SK-N-SH (cell line): ENCODE results near the gene JAML. TPM values are rescaled to one million over a fixed set of nuclear protein-coding genes. Genes with fewer than 3 reads are reported as not detected.
A peak's percentile ranks its signal among the peaks of the same experiment; 100 is the strongest.

ENCODE experiments used
- CTCF ChIA-PET: fragments of 300-600, 350-600 bp; formaldehyde crosslinking; extraction: SDS; loops from one replicate; lab custom pipeline; 2021; lab: Yijun Ruan, JAX
- POLR2A ChIA-PET: fragments of 350-600 bp; sonication (Branson Sonifier 250); formaldehyde crosslinking; extraction: SDS; loops from one replicate; lab custom pipeline; 2020; ENCODE audit warnings: antibody characterized with exemption, inconsistent platforms; lab: Yijun Ruan, JAX
- DNase-seq: peaks from one replicate; pipeline ENCODE4 v3.0.0; 2012
- H2AFZ ChIP-seq: fragments of 200-600 bp; sonication (generic); 2 replicates; pipeline ENCODE4 v1.8.1; 2016; ENCODE audit warnings: antibody characterized with exemption, mild to moderate bottlenecking, low read depth
- H3F3A ChIP-seq: fragments of 200-600 bp; sonication (generic); replicated peaks from 2 replicates; pipeline ENCODE3; 2016; ENCODE audit warnings: antibody characterized with exemption, mild to moderate bottlenecking; ENCODE audit not compliant: insufficient read depth
- H3K27ac ChIP-seq, 2 experiments: fragments of 200-500 bp in 1 of 2; fragments of 200-600 bp in 1 of 2; sonication (Bioruptor generic) in 1 of 2; sonication (generic), shearing (Covaris generic) in 1 of 2; 2 replicates each; pipeline versions ENCODE4 v1.5.1 to v1.6.1; 2014 to 2016; ENCODE audit warnings: low read depth in 2 of 2, inconsistent platforms in 1 of 2, low read length in 1 of 2, mild to moderate bottlenecking in 1 of 2, mixed read lengths in 1 of 2
- H3K27me3 ChIP-seq: fragments of 200-600 bp; sonication (generic), shearing (Covaris generic); 2 replicates; pipeline ENCODE4 v1.6.1; 2016; ENCODE audit warnings: mixed run types; ENCODE audit not compliant: insufficient read depth
- H3K36me3 ChIP-seq, 2 experiments: fragments of 200-500 bp in 1 of 2; fragments of 200-600 bp in 1 of 2; sonication (Bioruptor generic) in 1 of 2; sonication (generic) in 1 of 2; replicated peaks in 1 of 2; 2 replicates each; pipeline versions ENCODE3 to v1.5.1; 2014 to 2016; ENCODE audit warnings: low read length in 1 of 2, mild to moderate bottlenecking in 1 of 2; ENCODE audit not compliant: insufficient read depth in 2 of 2, control insufficient read depth in 1 of 2
- H3K4me1 ChIP-seq, 2 experiments: fragments of 200-500 bp in 1 of 2; fragments of 200-600 bp in 1 of 2; sonication (Bioruptor generic) in 1 of 2; sonication (generic), shearing (Covaris generic) in 1 of 2; 2 replicates each; pipeline versions ENCODE4 v1.5.1 to v1.6.1; 2014 to 2016; ENCODE audit warnings: low read depth in 1 of 2, low read length in 1 of 2, mixed run types in 1 of 2; ENCODE audit not compliant: insufficient read depth in 2 of 2, control insufficient read depth in 1 of 2
- H3K4me2 ChIP-seq: fragments of 200-600 bp; sonication (generic), shearing (Covaris generic); 2 replicates; pipeline ENCODE4 v1.6.1; 2017; ENCODE audit warnings: mixed run types
- H3K4me3 ChIP-seq, 2 experiments: fragments of 200-500 bp in 1 of 2; fragments of 200-600 bp in 1 of 2; sonication (Bioruptor generic) in 1 of 2; sonication (generic), shearing (Covaris generic) in 1 of 2; 2 replicates each; pipeline versions ENCODE4 v1.5.1 to v1.8.1; 2014 to 2016; ENCODE audit warnings: low read depth in 2 of 2, inconsistent platforms in 1 of 2, low read length in 1 of 2, mild to moderate bottlenecking in 1 of 2, mixed read lengths in 1 of 2, moderate library complexity in 1 of 2
- H3K79me2 ChIP-seq: fragments of 200-600 bp; sonication (generic); 2 replicates; pipeline ENCODE4 v1.8.1; 2017; ENCODE audit warnings: mild to moderate bottlenecking; ENCODE audit not compliant: insufficient read depth
- H3K9ac ChIP-seq: fragments of 200-600 bp; sonication (generic); 2 replicates; pipeline ENCODE4 v1.6.1; 2017; ENCODE audit warnings: mixed run types
- H3K9me2 ChIP-seq: fragments of 200-600 bp; sonication (generic); 2 replicates; pipeline ENCODE4 v1.6.1; 2017; ENCODE audit warnings: mixed run types
- H3K9me3 ChIP-seq: fragments of 200-600 bp; sonication (generic); 2 replicates; pipeline ENCODE4 v1.6.1; 2017; ENCODE audit warnings: mixed run types, mild to moderate bottlenecking, moderate library complexity
- H4K20me1 ChIP-seq: fragments of 200-600 bp; sonication (generic); 2 replicates; pipeline ENCODE4 v1.6.1; 2017; ENCODE audit warnings: mild to moderate bottlenecking, mixed run types; ENCODE audit not compliant: insufficient read depth
- ELF1 ChIP-seq: IDR thresholded peaks from 2 replicates; pipeline ENCODE4 v1.4.0; 2012
- EP300 ChIP-seq, 2 experiments: IDR thresholded peaks; 2 replicates each; pipeline versions ENCODE4 v1.4.0 to v1.6.1; 2012; ENCODE audit warnings: borderline replicate concordance in 1 of 2, low read depth in 1 of 2, low read length in 1 of 2
- EZH2phosphoT487 ChIP-seq: fragments of 200-600 bp; sonication (generic); IDR thresholded peaks from 2 replicates; pipeline ENCODE4 v1.6.1; 2017; ENCODE audit warnings: low read depth, mixed run types, mild to moderate bottlenecking, antibody characterized with exemption, moderate library complexity, borderline replicate concordance
- MAX ChIP-seq: IDR thresholded peaks from 2 replicates; pipeline ENCODE4 v1.4.0; 2012; ENCODE audit warnings: low read depth
- NFIC ChIP-seq: IDR thresholded peaks from 2 replicates; pipeline ENCODE4 v1.4.0; 2012; ENCODE audit warnings: borderline replicate concordance
- PBX3 ChIP-seq: IDR thresholded peaks from 2 replicates; pipeline ENCODE4; 2012
- RAD21 ChIP-seq: IDR thresholded peaks from 2 replicates; pipeline ENCODE4 v1.6.1; 2012; ENCODE audit warnings: mild to moderate bottlenecking, low read length
- RCOR1 ChIP-seq: fragments of 150-350 bp; IDR thresholded peaks from 2 replicates; pipeline ENCODE4 v1.6.1; 2017; ENCODE audit warnings: antibody characterized with exemption, low read length
- TCF12 ChIP-seq: IDR thresholded peaks from 2 replicates; pipeline ENCODE4 v1.4.0; 2012
- TEAD4 ChIP-seq: IDR thresholded peaks from 2 replicates; pipeline ENCODE4 v1.4.0; 2012; ENCODE audit warnings: mild to moderate bottlenecking, borderline replicate concordance; ENCODE audit not compliant: insufficient read depth
- USF2 ChIP-seq: fragments of 150-350 bp; IDR thresholded peaks from 2 replicates; pipeline ENCODE4 v1.6.1; 2017; ENCODE audit warnings: antibody characterized with exemption, low read length, low read depth, borderline replicate concordance
- YY1 ChIP-seq: IDR thresholded peaks from 2 replicates; pipeline ENCODE4 v1.4.0; 2012; ENCODE audit warnings: low read depth, mild to moderate bottlenecking
- WGBS: methylation state at CpG from one replicate; pipeline ENCODE4 v1.1.6; 2017; ENCODE audit warnings: low lambda C conversion rate; 5-methylcytosine and 5-hydroxymethylcytosine counted together
- polyA plus RNA-seq, 3 experiments: library from polyadenylated mRNA; depleted of rRNA; stranded (reverse); fragments of >200 nt; gene quantifications; 2 replicates each; pipeline ENCODE4 v1.2.3, GENCODE V29; 2012

JAML gene
- polyA plus RNA-seq, 1 of the 3 experiments (the other 2 are of a cell fraction) = not detected

GRCh38 chr11:118153976-118154375 lies 70.8 kb downstream of the JAML start:
- H3K4me3 ChIP-seq = no peak overlapping the region
- H2AFZ ChIP-seq = no peak overlapping the region
- DNase-seq = no peak
- H3K27ac ChIP-seq = no peak overlapping the region
- peaks cover 0 to 16% of the 10 kb centered on the region in 2 experiments; a peak in 1 of 4 replicates for H3K4me1 ChIP-seq
- no peaks in the 10 kb centered on the region for H3F3A ChIP-seq
- no peaks in the 10 kb centered on the region for H3K9me3 ChIP-seq
- no peak overlapping the region for H3K9ac ChIP-seq
- H3K27me3 ChIP-seq = peaks cover 71% of the 10 kb centered on the region
- H3K9me2 ChIP-seq = no peaks in the 10 kb centered on the region
- CTCF ChIA-PET = interaction anchor here (3.7 kb wide), 1 partner anchor 11 kb away, joined by 25 read pairs; no protein-coding TSS in a partner anchor
- H4K20me1 ChIP-seq = no peaks in the 10 kb centered on the region
- TF ChIP-seq YY1 (no peak), TEAD4 (no peak), PBX3 (no peak), NFIC (no peak), RAD21 (no peak), ELF1 (no peak), MAX (no peak), RCOR1 (no peak), EZH2phosphoT487 (no peak), EP300 (IDR thresholded peaks at IDR 0.05; ENCODE audit: borderline replicate concordance in 1 of 2, low read depth in 1 of 2, low read length in 1 of 2) (no peak)
- 92% methylated on average over 11 of the region's 11 CpGs for WGBS
- POLR2A ChIA-PET = no interaction called here
- H3K36me3 ChIP-seq = no peaks in the 10 kb centered on the region
- no peak overlapping the region for H3K4me2 ChIP-seq
- H3K79me2 ChIP-seq = no peaks in the 10 kb centered on the region

- no peak overlapping the region for H2AFZ ChIP-seq
- H4K20me1 ChIP-seq = no peaks in the 10 kb centered on the region
- no peak overlapping the region for H3K27ac ChIP-seq
- CTCF ChIA-PET = interaction anchor here (1.0 to 2.1 kb wide), 3 partner anchors 9 to 18 kb away, joined by 3 to 26 read pairs (median 7); no protein-coding TSS in a partner anchor
- H3K27me3 ChIP-seq = peaks cover 67% of the 10 kb centered on the region
- TF ChIP-seq RAD21 (no peak), YY1 (no peak), USF2 (no peak), TCF12 (no peak)
- TF ChIP-seq, all 33 proteins: peak for 0
- Histone ChIP-seq H3K79me2 (no peaks in the 10 kb centered on the region), H3K9ac (no peak overlapping the region), H3K4me2 (peak overlapping the region; percentile 87), H3F3A (no peaks in the 10 kb centered on the region), H3K9me3 (no peaks in the 10 kb centered on the region), H3K9me2 (no peaks in the 10 kb centered on the region), H3K4me3 (peak overlapping the region in 1 of 2 experiments; percentile 63; a peak in 2 of 4 replicates), H3K36me3 (no peaks in the 10 kb centered on the region), H3K4me1 (peaks cover 0 to 16% of the 10 kb centered on the region in 2 experiments; a peak in 1 of 4 replicates)
- 51% methylated on average over 16 of the region's 16 CpGs for WGBS
- DNase-seq = no peak
- POLR2A ChIA-PET = interaction anchor here (0.6 kb wide), 1 partner anchor 10 kb away, joined by 3 read pairs; no protein-coding TSS in a partner anchor
Measured at GRCh38 chr11:118153516-118153915, 71.3 kb downstream of the JAML start.
